NK-92 (cell line): ENCODE results near the gene SMAD6.

ENCODE experiments used
- DNase-seq: peaks from one replicate; lab custom pipeline; 2025; ENCODE audit not compliant: unreplicated experiment; lab: John Stamatoyannopoulos, UW

SMAD6 gene

DNA sequence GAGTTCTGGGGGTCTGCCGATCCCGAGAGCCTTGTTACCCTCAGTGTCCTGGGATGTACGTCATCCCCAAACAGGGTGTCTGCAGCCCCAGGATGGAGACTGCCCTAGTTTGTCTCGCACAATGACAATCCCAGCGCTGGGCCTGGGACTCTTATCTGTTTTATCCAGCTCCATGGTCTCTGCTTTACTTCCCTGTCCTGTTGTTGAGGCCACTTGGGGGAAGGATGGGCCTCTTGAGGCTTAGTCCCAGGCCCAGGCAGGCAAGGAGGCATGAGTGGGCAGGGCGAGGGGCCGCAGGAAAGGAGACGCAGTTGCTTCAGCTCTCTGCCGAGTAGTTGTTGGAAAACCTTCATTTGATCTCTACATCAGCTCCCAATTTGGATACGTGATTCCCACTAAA lies 17.4 kb downstream of the SMAD6 start:
- DNase-seq = no peak

DNA sequence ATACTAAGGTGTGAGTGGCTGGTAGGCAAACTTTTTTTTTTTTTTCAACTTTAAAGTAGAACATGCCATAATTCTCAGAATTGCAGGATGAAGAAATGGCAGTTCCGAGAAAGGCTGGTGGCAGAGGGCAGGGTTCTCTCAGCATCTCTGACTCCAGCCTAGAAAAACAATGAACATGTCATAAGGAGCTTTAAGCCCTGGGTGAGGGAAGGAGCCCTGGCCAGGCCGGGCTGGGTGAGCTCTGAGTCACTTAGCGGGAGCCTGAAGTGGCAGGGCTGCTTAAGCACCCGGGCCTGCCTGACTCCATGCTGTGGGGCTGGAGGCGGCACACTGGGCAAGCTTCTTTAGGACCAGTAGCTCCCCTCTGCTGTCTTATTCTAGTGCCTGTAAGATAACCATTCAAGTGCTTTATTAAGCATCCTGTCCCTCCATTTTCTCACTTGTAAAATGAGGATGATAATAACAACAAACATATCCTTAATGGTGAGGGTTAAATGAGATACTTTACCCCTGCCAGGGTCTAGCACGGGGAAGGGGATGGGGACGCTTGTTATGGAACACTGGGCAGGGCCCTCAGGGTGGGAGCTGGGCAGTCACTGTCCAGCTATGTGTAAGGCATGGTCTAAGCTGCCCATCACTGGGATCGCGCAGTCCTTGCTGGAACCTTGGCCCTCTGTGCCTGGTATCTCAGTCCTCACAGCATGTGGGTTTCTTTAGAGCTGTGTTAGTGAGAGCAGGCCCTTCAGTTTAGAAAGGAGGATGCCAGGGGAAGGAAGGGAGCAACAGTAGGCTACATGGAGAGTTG lies 18.4 kb downstream of the SMAD6 start:
- DNase-seq = no peak

DNA sequence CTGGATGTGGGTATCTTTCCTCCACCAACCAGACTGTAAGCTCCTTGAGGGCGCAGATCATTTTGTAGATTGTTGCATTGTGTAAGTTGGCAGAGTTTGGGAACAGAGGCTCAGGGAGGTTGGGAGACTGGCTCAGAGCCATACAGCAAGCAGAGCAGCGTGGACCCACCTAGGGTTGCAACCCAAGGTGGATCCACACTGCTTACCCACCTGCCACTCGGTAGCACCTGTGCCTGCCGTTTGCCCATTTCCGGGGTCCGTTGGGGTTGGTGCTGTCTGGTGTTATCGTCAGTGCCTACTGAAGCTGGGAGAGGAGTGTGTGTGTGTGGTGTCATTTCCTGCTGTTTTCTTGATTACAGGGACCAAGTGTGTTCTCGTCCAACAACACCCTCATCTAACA lies 19.0 kb downstream of the SMAD6 start:
- no peak for DNase-seq

GRCh38 chr15:66721501-66721937 lies 19.5 kb downstream of the SMAD6 start:
- no peak for DNase-seq

- DNase-seq = no peak
These were observed 19.9 kb downstream of the SMAD6 start for GRCh38 chr15:66721954-66722353.

DNA sequence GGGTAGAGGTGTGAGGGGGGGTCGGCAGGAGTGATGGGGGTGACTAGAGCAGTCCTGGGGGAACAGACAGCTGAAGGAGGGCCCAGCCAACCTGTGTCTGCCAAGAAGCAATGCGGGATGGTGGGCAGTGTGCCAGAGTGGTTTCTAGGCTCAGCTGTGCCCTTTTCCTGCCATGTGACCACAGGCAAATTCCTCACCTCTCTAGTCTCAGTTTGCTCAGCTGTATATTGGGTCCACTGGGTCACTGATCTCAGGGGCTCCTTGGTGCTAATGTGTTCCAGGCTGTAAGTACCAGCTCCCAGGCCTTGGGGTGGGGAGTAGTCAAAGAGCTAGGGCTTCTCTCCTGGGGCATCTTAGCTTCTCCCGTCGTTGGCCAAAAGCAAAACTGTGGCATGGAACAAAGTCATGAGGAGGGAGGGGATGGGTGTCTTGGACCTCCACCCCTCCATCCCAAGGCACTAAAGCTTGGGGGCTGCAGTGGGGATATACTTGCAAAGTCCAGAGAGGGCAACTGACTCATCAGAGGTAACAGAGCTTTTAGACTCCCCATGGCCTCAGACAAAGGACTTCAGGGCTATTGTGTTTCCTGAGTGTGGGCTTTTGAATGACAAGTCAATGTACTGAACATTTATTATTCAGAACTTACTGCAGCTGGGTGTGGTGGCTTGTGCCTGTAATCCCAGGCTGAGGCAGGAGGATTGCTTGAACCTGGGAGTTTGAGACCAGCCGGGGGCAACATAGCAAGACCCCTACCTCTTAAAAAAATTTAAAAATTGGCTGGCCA lies 20.9 kb downstream of the SMAD6 start:
- no peak for DNase-seq

DNA sequence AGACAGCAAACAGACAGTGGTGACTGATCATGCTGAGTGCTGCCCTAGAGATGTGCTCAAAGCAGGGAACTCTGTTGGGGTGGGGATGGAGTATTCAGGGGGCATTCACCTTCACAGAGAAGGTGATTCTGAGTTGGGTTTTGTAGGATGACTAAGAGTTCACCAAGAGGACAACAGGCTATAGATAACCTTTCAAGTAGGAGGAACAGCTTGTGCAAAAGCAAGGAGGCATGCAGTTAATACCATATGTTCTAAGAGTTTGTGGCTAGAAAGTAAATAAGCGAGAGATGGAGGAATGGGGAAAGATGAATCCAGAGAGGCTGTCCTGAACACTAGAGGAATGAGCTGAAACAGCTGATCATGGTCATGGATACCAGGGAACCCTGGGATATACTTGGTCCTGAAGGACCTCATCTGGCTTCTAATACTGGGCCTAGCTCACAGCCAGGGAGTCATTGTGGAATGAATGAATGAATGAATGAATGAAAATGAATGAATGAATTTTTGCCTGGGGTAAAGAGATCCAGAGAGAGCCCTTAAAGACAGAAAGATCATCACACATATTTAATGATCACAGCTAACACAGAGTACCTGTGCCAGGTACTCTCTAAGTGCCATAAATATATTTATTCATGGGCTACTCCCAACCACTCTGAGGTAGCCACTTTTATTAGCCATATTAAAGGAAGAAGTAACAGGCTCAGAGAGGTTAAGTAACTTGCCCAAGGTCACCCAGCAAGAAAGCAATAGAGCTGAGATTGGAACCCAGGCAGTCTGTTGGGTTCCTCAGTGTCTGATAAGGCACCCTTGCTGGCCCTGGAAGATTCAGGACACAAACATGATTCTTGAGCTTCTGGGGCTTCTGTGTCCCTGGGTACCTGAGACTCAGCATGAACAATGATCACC lies 22.0 kb downstream of the SMAD6 start:
- DNase-seq = no peak

- DNase-seq = no peak
These were observed 22.9 kb downstream of the SMAD6 start for GRCh38 chr15:66724732-66725463.

- no peak for DNase-seq
These were observed 23.4 kb downstream of the SMAD6 start for GRCh38 chr15:66725464-66725785.

DNA sequence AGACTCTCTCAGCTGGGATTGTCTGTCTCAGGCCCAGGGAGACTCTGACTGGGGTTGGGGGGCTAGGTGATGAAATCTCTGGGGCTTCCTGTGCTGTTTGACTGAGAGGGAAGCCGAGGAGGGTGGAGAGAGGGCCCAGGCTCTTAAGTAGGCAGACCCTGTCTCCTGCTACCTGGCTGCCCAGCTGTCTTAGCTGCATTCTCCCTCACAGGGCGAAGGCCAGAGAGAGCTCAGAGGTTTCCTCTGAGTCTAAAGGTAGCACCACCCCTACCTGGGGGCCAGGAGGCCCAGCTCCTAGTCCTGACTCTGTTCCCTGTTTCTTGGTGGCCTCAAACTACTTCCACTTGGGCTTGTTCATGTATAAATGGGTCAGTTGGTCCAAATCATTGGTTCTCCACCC lies 24.4 kb downstream of the SMAD6 start:
- DNase-seq = no peak

DNA sequence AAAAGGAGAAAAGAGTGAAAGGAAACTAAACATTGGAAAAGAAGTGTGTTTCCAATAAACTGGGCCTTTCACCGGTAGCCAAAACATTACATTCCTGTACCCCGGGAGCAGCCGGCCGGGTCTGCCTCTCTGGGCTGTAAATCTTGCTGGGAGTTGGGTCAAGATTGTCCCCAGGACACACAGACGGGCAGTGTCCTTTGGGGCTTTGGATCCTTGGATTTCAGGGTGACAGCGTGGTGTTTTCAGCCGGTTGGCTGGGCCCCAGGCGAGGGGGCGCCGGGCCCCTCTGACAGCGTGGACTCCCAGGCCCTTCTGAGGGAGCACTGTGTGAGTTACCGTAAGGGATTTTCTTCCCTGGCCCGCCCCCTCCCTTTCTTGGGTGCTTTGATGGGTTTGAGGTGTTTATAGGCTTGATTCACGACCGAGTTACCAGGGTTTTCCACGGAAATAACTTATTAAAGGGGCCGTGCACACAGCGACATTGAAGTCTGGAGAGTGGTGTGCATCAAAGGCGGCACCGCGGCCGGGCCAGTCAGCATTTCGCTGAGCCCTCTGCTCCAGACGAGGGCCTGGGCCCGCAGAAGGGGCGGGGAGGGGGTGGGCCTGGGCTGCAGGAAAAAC lies 27.4 kb downstream of the SMAD6 start:
- no peak for DNase-seq

DNA sequence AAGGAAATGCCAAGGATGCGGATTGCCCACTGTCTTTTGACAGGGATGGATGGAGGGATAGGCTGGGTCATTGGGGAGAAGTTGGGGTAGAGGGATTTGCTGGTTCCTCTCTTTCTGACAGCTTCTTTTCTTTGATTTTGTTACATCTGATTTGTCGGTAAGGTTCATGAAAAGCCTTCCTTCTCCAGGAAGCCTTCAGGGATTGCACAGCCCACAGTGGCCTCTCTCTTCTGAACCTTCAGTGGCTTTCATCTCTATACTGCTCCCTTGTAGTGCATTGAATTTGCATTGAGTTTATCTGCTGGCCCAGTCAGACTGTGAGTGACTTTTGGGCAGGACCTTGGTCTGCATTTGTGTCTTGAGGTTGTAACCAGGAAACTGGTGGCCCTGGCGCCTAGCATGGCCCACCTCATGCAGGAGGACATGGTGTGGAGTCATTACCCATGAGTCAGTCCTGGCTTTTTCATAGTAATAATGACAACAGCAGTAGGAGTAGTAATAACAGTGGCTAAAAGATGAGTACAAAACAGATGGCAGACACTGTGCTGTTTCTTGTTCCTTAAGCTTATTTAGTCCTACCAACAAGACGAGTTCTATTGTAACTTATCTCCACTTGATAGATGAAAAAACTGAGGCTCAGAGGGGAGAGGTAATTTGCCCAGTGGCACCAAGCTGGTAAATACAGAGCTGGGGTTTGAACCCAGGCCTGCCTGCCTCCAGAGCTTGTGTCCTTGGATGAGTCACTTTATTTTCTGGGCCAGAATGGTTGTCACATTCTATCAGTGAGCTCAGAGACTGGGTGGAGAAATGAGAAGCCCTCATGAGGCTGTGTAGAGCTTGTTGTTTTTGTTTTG lies 28.4 kb downstream of the SMAD6 start:
- no peak for DNase-seq

GRCh38 chr15:66733976-66734375 lies 31.9 kb downstream of the SMAD6 start:
- DNase-seq = no peak

- no peak for DNase-seq
These were observed 33.2 kb downstream of the SMAD6 start for GRCh38 chr15:66734961-66735908.

DNA sequence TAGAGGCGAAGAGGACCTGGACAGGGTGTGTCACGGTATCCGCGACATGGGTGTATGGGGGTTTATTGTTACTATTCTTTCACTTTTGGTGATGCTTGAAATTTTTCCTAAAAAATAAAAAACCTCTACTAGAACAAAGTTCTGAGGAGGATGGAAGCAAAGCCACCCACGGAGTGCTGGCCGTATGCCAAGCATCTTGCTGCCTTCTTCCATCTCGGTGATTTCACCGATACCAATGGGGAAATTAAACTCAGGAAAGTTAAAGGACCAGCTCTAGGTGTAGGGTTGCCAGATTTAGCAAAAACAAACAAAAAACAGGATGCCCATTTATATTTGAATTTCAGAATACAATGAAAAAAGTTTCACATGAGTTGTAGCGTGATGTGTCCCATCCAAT lies 33.9 kb downstream of the SMAD6 start:
- no peak for DNase-seq

DNA sequence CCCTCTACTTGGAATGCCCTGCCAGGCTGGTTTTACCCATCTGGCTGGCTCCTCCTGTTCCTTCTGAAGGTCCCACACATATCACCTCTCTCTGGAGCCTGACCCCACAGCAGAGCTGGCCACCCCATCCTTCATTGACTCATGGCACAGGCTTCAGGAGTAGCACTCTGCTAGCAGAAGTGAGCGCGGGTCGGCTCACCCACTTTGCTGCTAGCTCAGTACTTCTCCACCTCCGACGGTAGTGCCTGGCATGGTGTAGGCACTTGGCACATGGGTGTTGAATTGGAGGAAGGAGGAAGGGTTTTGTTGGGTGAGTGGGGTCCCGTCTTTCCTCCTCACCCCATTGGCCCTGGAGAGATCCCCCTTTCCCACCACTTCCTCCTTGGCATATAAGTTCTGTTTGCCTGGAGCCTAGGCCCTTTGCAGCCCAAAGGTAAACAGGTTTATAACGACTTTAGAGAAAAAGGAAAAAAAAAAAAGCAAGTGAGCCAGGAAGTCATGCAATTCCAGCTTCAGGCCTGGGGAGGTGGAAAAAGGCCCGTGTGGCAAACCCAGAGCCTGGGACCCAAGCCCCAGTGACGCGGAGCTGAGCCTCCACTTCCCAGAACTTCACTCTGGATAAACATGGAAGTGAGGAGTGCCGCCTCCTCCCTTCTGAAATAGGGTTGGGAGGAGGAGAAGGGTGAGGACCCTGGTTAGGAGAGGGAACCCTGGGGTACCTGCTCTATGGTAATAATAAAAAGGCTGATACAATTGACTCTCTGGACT lies 35.4 kb downstream of the SMAD6 start:
- DNase-seq = no peak

DNA sequence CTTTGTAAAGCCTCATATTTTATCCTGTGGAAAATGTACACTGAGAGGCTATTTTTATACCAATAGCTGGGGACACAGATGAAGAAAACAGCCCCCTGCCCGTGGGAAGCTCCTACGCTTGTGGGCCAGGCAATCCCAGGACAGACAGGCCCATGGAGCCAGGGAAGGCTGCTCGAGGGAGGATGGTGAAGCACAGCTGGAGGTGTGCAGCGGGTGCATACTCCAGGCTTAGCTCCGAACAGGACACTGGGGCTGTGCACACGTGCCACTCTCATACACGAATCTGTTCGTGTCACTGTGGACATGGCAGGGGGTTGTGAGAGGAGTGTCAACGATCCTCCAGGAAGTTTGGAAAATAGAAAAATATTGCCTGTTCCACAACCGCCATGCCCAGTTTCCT lies 36.1 kb downstream of the SMAD6 start:
- DNase-seq = no peak

- no peak for DNase-seq
These were observed 36.6 kb downstream of the SMAD6 start for GRCh38 chr15:66738595-66738994.
